GM19023 (cell line): ENCODE results near the gene NEURL2.
A peak's percentile ranks its signal among the peaks of the same experiment; 100 is the strongest.

Source experiments
- ATAC-seq: cut with Tn5 transposase; IDR thresholded peaks from one replicate; pipeline ENCODE4 v1.9.1; 2021; ENCODE audit warnings: mild to moderate bottlenecking, moderate library complexity; ENCODE audit not compliant: unreplicated experiment

Gene NEURL2

DNA sequence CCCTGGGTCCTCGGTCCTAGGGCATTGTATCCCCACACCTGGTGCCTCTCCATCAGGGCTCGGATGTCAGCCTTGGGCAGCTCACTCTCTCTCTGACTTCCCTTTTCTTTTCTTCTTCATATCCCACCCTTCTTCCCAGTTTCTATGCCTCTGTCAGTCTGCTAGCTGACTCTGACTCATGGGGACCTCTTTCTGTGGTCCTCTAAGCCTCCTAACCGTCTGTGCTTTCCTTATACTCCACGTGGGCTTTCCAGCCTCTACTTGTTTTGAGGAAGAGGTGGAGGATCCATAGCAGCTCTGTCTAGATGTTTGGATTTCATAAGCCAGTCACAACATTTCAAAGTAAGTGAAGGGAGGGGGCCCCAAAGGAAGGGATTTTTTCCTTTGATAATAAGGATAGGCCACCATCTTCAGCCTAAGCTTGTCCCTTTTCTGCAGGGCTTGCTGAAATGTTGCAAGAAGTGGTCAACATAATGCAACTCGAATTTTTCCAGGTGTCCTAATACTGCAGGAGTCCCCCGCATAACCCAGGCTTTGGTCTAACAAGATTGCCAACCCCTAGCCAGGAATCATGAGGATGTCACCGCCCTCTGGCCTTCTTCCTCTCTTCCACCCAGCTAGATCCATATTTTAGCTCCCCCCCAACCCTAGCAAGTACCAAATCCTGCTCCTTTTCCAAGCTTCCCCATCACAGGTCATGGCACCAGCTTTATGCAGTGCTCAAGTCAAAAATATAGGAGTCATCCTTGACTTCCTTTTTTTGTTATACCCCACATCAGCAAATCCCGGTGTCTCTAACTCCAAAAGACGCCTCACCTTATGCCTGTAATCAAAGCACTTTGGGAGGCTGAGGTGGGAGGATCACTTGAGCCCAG, 29.7 kb upstream of the NEURL2 start:
- ATAC-seq, result no peak

- no peak for ATAC-seq
Observed at GRCh38 chr20:45919542-45920399, 28.8 kb upstream of the NEURL2 start.

DNA sequence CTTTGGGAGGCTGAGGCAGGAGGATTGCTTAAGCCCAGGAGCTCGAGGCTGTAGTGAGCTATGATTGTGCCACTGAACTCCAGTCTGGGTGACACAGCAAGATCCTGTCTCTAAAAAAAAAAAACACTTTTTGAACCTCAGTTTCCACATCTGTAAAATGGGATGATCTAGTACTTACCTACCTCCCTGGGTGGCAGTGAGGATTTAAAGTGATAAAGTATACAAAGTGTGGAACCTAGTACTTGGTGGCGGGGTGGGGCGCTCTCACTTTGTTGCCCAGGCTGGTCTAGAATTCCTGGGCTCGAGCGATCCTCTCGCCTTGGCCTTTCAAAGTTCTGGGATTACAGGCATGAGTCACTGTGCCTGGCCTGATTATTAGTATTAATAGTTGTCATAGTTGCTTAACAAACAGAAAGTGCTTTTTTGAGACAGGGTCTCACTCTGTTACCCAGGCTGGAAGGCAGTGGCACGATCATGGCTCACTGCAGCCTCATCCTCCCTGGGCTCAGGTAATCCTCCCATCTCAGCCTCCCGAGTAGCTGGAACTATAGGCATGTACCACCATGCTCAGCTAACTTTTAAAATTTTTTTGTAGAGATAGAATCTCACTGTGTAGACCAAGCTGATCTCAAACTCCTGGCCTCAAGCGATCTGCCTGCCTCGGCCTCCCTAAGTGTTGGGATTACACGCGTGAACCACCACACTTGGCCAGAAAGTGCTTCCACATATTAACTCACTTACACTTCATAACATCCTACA, 27.9 kb upstream of the NEURL2 start:
- no peak for ATAC-seq

- no peak for ATAC-seq
Observed at GRCh38 chr20:45918182-45918737, 27.3 kb upstream of the NEURL2 start.

- ATAC-seq, result no peak
Observed at GRCh38 chr20:45917790-45918141, 26.8 kb upstream of the NEURL2 start.

DNA sequence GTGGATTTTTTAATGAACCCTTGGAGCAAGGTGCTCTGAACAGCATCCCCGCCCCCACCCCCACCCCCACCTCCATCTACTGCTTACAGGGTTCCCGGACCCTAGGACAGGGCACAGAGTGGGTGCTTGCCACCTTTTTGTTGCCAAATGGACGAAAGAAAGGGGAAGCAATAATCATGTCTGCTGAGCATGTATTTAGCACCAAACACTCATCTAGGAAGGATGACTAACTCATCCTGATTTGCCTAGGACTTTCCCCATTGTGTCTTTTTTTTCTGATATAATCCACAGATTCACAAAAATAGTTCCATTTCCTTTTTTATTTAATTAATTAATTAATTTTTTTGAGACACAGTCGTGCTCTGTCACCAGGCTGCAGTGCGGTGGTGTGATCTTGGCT, 22.1 kb upstream of the NEURL2 start:
- ATAC-seq, result no peak

- ATAC-seq, result no peak
Observed at GRCh38 chr20:45912344-45912682, 21.3 kb upstream of the NEURL2 start.

- no peak for ATAC-seq
Observed at GRCh38 chr20:45911486-45912343, 20.7 kb upstream of the NEURL2 start, which contains the start of gene PLTP. Gene PLTP, minus strand, starts transcription at chr20:45912155. Its CDS starts 703 bp downstream, at chr20:45911452.

DNA sequence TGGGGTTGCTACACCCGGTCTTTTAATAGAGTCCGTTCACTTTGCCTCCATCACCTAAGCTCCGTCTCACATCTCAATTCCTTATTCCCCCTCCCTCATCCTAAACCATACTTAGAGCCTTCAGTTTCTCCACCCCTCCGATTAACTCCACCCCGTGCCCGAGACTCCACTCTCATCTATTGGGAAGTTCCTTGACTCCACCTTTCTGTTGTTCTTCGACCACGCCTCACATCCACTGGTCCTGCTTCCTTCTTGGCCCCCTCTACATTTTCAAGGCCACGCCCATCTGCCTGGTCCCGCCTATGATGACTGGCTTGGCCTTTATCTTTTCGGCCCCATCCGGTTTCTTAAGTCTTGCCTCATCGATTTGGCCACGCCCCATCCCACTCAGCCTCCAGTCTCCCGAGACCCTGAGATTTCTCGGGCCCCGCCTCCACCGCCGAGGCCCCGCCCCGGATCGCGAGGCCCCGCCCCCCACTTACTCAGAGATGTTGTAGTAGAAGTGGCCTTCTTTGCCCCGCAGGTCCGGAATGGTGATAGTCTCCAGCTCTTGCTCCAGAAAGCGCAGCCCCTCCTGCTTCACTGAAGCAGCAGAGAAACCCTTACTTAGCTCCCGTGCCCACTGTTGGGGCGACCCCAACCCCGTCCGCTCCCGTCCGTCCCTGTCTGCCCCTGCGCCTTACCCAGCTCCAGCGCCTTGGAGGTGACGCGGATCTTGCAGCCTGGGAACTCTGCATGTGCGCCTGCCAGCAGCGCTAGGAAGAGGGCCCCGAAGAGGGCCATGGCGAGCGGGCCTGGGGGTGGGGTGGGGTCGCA, 19.9 kb upstream of the NEURL2 start:
- peak; percentile 89 for ATAC-seq

DNA sequence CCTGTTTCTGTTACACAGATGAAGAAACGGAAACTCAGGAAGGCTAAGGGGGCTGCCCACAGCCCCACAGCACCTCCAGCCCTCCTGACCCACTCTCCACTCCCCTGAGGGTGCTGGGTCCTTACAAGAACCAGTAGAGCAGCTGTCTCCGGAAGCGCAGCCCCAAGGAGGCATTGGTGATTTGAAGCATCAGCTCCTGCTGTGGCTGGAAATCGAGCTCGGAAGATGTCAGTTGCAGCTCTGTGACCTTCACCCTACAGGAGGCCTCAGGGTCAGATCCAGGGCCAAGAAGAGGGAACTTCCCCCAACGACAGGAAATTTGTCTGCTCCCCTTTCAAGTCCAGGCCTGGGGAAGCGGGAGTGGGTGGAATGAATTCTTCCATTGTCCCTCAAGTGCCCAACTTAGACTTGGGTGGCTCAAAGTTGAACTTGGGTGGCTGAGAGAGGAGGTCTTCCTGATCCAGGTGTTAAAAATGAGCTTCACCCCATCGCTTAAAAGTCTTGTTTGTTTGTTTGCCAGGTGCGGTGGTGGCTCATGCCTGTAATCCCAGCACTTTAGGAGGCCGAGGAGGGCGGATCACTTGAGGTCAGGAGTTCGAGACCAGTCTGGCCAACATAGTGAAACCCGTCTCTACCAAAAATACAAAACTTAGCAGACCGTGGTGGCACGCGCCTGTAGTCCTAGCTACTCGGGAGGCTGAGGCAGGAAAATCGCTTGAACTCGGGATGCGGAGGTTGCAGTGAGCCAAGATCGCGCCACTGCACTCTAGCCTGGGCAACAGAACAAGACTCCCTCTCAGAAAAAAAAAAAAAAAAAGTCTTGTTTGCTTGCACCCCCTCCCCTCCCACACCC, 19.0 kb upstream of the NEURL2 start:
- no peak for ATAC-seq

- no peak for ATAC-seq
Observed at GRCh38 chr20:45909336-45909808, 18.4 kb upstream of the NEURL2 start.

GRCh38 chr20:45908084-45908483, 17.1 kb upstream of the NEURL2 start:
- no peak for ATAC-seq

- no peak for ATAC-seq
Observed at GRCh38 chr20:45907219-45907948, 16.4 kb upstream of the NEURL2 start.

- no peak for ATAC-seq
Observed at GRCh38 chr20:45905505-45906079, 14.6 kb upstream of the NEURL2 start.

DNA sequence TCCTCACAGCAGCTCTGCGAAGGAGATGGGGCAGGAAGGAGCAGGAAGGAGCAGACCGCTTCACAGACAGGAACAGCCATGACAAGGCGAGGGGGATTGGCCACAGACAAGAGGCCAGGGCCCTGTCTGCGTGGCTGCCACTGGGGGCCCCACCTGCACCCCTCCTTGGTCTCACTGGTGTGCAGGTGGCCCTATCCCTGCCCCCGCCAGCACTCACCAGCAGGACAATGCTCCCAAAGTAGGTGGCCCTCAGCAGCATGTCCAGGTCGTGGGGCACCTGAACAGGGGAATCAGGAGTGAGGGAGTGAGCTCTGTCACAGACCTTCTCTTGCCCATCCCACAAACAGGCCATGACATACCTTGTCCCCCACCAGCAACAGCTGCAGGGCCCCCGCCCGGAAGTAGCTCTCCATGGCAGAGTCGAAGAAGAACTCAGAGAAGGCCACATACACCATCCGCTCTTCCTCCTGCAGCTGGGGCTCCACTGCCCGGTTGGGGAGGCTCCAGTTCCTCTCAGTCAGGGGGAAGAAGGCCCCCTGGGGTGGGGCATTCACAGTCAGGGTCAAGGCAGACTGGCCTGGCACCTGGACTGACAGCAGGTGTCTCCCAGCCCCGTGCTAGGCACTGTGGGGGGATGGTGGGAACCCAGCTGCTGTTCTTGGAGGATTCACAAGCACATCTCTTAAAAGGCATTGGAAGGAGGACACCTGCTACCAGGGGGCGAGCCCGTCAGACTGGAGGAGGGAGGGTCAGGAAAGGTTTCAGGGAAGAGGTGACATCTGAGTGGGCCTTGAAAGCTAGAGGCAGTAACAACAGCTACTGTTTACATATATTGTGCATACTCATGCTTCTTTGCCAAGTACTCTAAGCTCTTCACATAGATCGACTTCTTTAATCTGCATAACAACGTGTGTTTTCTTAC, 13.8 kb upstream of the NEURL2 start:
- ATAC-seq, result no peak

GRCh38 chr20:45902199-45902701, 11.2 kb upstream of the NEURL2 start:
- ATAC-seq, result no peak
